OCI-LY7 (cell line): ENCODE results near the gene CSNK1G2. TPM values are rescaled to one million over a fixed set of nuclear protein-coding genes. Genes with fewer than 3 reads are reported as not detected.

Experiments used
- BruUV-seq: library from RNA; stranded (reverse); fragments of 400-500 nt; replicated peaks from 2 replicates; lab custom pipeline; 2021; lab: Mats Ljungman, UMichigan
- CTCF ChIA-PET: fragments of 300-600 bp; sonication (Branson Sonifier 250); formaldehyde crosslinking; loops from one replicate; lab custom pipeline; 2022; ENCODE audit warnings: antibody characterized with exemption; ENCODE audit not compliant: unreplicated experiment; lab: Charles Lee
- POLR2A ChIA-PET: fragments of 300-600 bp; sonication (Branson Sonifier 250); formaldehyde crosslinking; loops from one replicate; lab custom pipeline; 2022; ENCODE audit warnings: antibody characterized with exemption; lab: Charles Lee
- DNase-seq: peaks from one replicate; pipeline ENCODE4 v3.0.0-alpha.2; 2015; ENCODE audit warnings: low spot score
- H2AFZ ChIP-seq: fragments of 200-600 bp; sonication (generic), shearing (Covaris generic); 2 replicates; pipeline ENCODE4 v1.6.1; 2014; ENCODE audit warnings: mild to moderate bottlenecking, antibody characterized with exemption, low read length, moderate library complexity
- H3K27ac ChIP-seq: fragments of 200-600 bp; sonication (generic); 2 replicates; pipeline ENCODE4 v1.5.1; 2014; ENCODE audit warnings: mixed run types, low read depth, mild to moderate bottlenecking, moderate library complexity, low read length, inconsistent platforms; ENCODE audit not compliant: poor library complexity, severe bottlenecking
- H3K36me3 ChIP-seq: fragments of 200-600 bp; sonication (generic); 2 replicates; pipeline ENCODE4 v1.6.1; 2014; ENCODE audit warnings: mild to moderate bottlenecking, antibody characterized with exemption, low read length, moderate library complexity, mixed read lengths; ENCODE audit not compliant: insufficient read depth
- H3K4me1 ChIP-seq: fragments of 200-600 bp; sonication (generic); 2 replicates; pipeline ENCODE4 v1.5.1; 2014; ENCODE audit warnings: mild to moderate bottlenecking, low read length; ENCODE audit not compliant: insufficient read depth, poor library complexity, severe bottlenecking
- H3K4me2 ChIP-seq: fragments of 200-600 bp; sonication (generic); 2 replicates; pipeline ENCODE4 v1.6.1; 2014; ENCODE audit warnings: mild to moderate bottlenecking, low read length
- H3K4me3 ChIP-seq: fragments of 200-600 bp; sonication (generic); 2 replicates; pipeline ENCODE4 v1.5.1; 2014; ENCODE audit warnings: mild to moderate bottlenecking, low read depth, low read length; ENCODE audit not compliant: poor library complexity, severe bottlenecking
- H3K79me2 ChIP-seq: fragments of 200-600 bp; sonication (generic); 2 replicates; pipeline ENCODE4 v1.6.1; 2016; ENCODE audit warnings: low read depth, mild to moderate bottlenecking, low read length, moderate library complexity, mixed read lengths; ENCODE audit not compliant: insufficient read depth
- H3K9me2 ChIP-seq: fragments of 200-600 bp; sonication (generic); 2 replicates; pipeline ENCODE4 v1.6.1; 2016; ENCODE audit warnings: mild to moderate bottlenecking, low read length, mixed read lengths; ENCODE audit not compliant: insufficient read depth
- H3K9me3 ChIP-seq: fragments of 200-600 bp; sonication (generic); 2 replicates; pipeline ENCODE4 v1.6.1; 2014; ENCODE audit warnings: mild to moderate bottlenecking, mixed run types, low read length, mixed read lengths
- H4K20me1 ChIP-seq: fragments of 200-600 bp; sonication (generic); 2 replicates; pipeline ENCODE4 v1.6.1; 2014; ENCODE audit warnings: mild to moderate bottlenecking, antibody characterized with exemption, low read length, moderate library complexity, mixed read lengths; ENCODE audit not compliant: insufficient read depth
- EZH2phosphoT487 ChIP-seq: fragments of 200-600 bp; sonication (generic); IDR thresholded peaks from 2 replicates; pipeline ENCODE4 v1.6.1; 2018; ENCODE audit warnings: low read depth, borderline replicate concordance, mild to moderate bottlenecking, mixed run types, antibody characterized with exemption, low read length, moderate library complexity, mixed read lengths
- intact Hi-C: fragments of 100-400 bp; cut with micrococcal nuclease; formaldehyde crosslinking; loops from one replicate; pipeline ENCODE4 v1.10.0; 2022; ENCODE audit not compliant: unreplicated experiment
- total RNA-seq, 2 experiments: library from RNA; depleted of rRNA in 1 of 2; stranded (reverse); fragments of >200 nt in 1 of 2; shearing (Covaris generic) in 1 of 2; gene quantifications; 2 replicates each; pipeline ENCODE4 v1.2.3, GENCODE V29; 2014 to 2022
- TF ChIP-seq, protein P1 (sequence below): fragments of 200-600 bp; sonication (generic); conservative IDR thresholded peaks from 2 replicates; pipeline ENCODE4 v1.5.1; 2014; ENCODE audit warnings: mild to moderate bottlenecking, antibody characterized with exemption, low read length, moderate library complexity, mixed read lengths

The CSNK1G2 gene
- total RNA-seq, 2 experiments from 2014 or later, result 95.9 to 133 TPM

DNA sequence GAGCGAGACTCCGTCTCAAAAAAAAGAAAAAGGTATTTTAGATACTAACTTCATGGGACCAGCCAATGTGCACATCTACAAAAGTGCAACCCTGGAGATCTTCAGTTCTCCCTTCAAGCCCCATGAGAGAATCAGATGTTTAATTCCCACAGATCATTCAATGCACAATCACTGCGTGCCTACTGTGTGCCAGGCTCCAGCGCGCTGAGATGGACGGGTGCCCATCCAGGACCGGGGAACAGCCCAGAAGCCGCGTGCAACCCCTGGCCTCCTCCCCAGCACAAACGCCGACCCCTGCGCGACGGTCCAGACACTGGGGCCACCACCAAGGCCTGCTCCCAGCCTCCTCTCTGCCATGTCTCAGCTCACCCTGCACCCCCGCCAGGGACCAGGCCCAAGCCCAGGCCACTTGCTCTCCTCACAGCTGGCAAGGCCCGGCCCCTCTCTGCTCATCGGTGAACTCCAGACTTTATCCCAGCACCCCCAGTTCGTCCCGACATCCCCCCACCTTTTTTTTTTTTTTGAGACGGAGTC is 69.2 kb downstream of the CSNK1G2 start:
- intact Hi-C loops, result no loop called here
- Histone ChIP-seq H3K4me1 (peaks cover 6% of the 10 kb centered on the region), H4K20me1 (no peaks in the 10 kb centered on the region), H3K9me3 (no peaks in the 10 kb centered on the region), H3K9me2 (no peaks in the 10 kb centered on the region), H3K4me2 (no peak overlapping the region), H3K36me3 (peaks cover 34% of the 10 kb centered on the region), H3K27ac (no peak overlapping the region), H3K79me2 (peaks cover 16% of the 10 kb centered on the region; the same call in 1 of the 2 replicates), H3K4me3 (no peak overlapping the region), H2AFZ (no peak overlapping the region)
- no peak for DNase-seq
- no TSS peak for BruUV-seq
- ChIA-PET POLR2A (no interaction called here), CTCF (no interaction called here)
- no peak for TF ChIP-seq EZH2phosphoT487
- TF ChIP-seq, protein P1, sequence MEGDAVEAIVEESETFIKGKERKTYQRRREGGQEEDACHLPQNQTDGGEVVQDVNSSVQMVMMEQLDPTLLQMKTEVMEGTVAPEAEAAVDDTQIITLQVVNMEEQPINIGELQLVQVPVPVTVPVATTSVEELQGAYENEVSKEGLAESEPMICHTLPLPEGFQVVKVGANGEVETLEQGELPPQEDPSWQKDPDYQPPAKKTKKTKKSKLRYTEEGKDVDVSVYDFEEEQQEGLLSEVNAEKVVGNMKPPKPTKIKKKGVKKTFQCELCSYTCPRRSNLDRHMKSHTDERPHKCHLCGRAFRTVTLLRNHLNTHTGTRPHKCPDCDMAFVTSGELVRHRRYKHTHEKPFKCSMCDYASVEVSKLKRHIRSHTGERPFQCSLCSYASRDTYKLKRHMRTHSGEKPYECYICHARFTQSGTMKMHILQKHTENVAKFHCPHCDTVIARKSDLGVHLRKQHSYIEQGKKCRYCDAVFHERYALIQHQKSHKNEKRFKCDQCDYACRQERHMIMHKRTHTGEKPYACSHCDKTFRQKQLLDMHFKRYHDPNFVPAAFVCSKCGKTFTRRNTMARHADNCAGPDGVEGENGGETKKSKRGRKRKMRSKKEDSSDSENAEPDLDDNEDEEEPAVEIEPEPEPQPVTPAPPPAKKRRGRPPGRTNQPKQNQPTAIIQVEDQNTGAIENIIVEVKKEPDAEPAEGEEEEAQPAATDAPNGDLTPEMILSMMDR, result no peak

GRCh38 chr19:2011169-2011568 is 70.2 kb downstream of the CSNK1G2 start:
- no TSS peak for BruUV-seq
- Histone ChIP-seq H3K4me1 (peaks cover 8% of the 10 kb centered on the region), H3K4me3 (no peak overlapping the region), H4K20me1 (no peaks in the 10 kb centered on the region), H3K27ac (no peak overlapping the region), H3K36me3 (peaks cover 34% of the 10 kb centered on the region), H3K4me2 (no peak overlapping the region), H2AFZ (no peak overlapping the region), H3K9me2 (no peaks in the 10 kb centered on the region), H3K79me2 (peaks cover 16% of the 10 kb centered on the region; the same call in 1 of the 2 replicates), H3K9me3 (no peaks in the 10 kb centered on the region)
- POLR2A ChIA-PET, result no interaction called here
- TF ChIP-seq, protein P1, result no peak
- no peak for TF ChIP-seq EZH2phosphoT487
- intact Hi-C loops, result no loop called here
- DNase-seq, result no peak
- CTCF ChIA-PET, result no interaction called here

GRCh38 chr19:2012941-2013682 is 72.1 kb downstream of the CSNK1G2 start:
- ChIA-PET CTCF (no interaction called here), POLR2A (no interaction called here)
- Histone ChIP-seq H3K9me2 (no peaks in the 10 kb centered on the region), H3K36me3 (peaks cover 34% of the 10 kb centered on the region), H3K9me3 (no peaks in the 10 kb centered on the region), H3K4me2 (no peak overlapping the region), H4K20me1 (no peaks in the 10 kb centered on the region), H3K4me3 (no peak overlapping the region), H3K4me1 (peaks cover 16% of the 10 kb centered on the region), H3K79me2 (peaks cover 19% of the 10 kb centered on the region; the same call in 1 of the 2 replicates), H2AFZ (no peak overlapping the region), H3K27ac (no peak overlapping the region)
- TF ChIP-seq, protein P1, result no peak
- no peak for TF ChIP-seq EZH2phosphoT487
- BruUV-seq, result no TSS peak
- DNase-seq, result no peak
- intact Hi-C loops, result no loop called here
